NK-92 treated with Interleukin-12 subunit alpha and Interleukin-12 subunit beta, amount 100 ng/mL, for 24 hours (cell line): ENCODE data around the gene C1orf167.
"Not testable (repeated sequence)": the region's sequence is repeated elsewhere in the genome, so short reads cannot be mapped to it uniquely, and the experiment has no call there.

Source experiments
- DNase-seq: peaks from one replicate; lab custom pipeline; 2025; lab: John Stamatoyannopoulos, UW

Gene C1orf167

DNA sequence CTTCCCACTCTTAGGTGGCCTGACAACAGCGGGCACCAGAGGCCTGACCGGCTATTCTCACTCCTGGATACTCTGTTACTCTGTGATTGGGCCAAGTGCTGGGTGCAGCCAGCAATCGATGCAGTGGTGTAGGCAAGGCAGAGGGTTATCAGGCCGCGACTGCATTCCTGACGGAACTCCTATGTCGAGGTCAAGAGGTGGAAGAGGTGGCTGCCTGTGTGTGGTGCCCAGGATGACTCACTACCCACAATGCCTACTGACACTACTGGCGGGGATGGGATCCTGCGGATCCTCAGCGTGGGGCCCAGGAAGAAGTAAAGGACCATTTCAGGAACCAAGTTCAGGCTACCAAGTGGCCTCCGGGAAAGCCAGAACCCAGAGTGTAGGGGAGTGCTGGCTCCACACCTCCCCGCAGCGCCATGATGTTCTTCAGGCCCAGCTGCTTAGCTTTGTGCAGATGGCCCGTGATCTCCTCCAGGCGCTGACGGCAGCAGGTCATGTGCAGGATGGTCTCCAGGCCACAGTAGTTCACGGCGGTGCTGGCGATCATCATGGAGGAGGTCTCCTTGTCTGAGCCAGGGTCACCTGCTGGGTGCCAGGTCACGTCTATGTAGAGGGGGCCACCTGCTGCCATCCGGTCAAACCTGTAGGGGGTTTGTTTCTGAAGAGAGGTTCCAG lies 38.9 kb downstream of the C1orf167 start:
- DNase-seq: no peak

DNA sequence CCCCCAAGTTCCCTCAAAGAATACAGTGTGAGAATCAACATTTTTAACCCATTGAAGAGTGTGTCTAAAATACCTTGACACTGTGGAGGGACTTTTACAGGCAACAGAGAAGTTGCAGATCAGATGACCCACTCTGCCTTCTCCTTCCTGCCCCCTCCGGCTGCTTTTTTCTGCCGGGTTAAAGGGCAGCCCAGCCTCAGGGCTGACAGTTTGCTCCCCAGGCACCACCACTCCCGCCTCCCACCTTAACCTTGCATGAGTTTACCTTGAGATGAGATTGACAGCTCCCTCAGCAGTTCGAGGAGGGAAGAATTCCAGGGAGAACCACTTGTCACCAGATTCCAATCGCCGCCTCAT lies 40.6 kb downstream of the C1orf167 start:
- DNase-seq: no peak

DNA sequence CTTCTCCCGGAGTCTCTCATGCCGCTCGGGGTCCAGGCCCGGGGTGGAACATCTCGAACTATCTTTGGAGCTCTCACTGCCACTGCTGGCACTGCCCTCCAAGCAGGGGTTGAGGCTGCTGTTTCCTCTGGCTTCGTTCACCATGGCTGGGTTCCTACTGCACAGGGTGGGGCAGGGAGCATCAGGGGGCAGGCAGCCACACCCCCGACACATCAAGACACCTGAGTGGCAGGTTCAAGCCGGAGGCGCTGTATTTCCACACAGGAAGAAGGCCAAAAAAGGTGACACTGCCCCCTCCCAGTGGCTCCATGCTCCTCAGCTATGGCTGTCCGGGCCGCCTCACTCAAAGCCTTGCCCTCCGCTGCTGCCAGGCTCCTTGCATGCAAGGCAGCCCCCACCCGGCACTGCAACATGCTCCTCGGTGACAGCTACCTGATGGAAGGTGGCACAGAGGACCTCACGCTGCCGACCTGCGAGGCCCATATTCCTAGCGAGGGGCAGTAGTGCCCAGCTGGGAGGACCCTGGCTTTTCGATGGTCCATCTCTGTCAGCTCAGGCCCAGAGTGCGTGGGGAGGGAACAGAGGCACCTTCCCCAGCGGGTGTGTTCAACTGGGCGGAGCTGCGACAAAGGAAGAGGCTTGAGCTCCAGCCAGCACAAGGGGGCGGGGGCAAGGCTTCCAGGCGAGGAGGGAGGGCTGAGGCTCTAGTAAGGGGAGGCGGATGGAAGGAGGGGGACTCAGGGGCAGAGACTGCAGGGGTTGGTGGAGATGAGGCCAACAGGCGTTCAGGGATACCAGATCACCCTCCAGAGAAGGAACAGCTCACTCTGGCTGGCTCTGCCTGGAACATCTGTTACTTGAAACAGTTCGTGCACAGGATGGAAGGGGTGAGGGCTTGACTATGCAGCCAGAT lies 41.2 kb downstream of the C1orf167 start:
- DNase-seq: peak; percentile 78

DNA sequence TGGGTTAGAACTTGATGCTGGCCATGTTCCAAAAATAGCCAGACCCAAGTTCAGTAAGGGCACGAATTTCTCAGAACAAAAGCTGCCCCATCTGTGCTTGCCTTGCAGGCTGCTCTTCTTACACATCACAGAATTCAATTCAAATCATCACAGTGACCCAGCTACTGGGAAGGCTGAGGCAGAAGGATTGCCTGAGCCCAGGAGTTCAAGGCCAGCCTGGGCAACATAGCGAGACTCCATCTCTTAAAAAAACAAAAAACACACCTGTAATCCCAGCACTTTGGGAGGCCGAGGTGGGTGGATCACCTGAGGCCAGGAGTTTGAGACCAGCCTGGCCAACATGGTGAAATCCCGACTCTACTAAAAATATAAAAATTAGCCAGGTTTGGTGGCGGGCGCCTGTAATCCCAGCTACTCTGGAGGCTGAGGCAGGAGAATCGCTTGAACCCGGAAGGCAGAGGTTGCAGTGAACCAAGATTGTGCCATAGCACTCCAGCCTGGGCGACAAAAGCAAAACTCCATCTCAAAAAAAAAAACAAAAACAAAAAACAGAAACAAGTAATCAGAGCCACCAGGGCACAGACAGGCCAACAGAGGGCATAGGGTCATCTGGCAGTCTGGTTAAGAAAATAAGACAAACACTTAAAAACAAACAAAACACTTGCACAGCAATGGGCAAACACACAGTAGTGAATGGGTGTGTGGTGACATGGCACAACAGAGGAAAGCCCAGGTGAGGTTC lies 42.1 kb downstream of the C1orf167 start:
- DNase-seq: not testable (repeated sequence)

DNA sequence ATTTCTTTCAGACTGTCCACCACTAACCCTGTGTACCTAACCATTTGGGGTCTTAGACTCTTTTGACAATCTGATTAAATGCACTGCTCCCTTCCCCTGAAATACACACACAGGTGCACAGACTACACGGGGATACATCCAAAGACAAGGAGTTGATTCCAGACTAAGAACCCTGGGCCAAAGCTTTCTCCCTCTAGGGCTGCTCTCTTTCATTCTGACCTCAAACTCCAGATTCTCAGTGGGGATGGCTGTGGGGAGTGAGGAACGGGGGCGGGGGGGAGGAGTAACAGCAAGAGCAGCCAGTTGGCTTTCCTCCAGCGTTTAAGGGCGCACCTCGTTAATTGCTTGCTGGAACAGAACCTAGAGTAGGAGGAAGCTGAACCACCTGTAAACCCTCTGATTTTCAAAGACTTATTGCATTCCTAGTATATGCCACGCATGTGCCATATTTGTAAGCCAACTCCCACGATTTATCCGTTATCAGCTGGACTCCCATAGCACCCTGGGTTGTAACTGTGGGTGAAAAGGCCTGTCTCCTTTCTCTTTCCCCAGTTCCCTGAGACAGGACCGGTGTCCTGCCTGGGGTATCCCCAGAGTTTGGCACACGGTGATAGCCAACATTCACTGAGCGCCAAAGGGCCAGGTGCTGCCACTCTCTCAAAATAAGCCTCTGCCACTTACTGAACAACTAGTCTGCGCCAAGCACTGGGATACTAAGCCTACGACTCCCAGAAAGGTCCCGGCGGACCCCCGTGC lies 42.9 kb downstream of the C1orf167 start:
- DNase-seq: no peak

DNA sequence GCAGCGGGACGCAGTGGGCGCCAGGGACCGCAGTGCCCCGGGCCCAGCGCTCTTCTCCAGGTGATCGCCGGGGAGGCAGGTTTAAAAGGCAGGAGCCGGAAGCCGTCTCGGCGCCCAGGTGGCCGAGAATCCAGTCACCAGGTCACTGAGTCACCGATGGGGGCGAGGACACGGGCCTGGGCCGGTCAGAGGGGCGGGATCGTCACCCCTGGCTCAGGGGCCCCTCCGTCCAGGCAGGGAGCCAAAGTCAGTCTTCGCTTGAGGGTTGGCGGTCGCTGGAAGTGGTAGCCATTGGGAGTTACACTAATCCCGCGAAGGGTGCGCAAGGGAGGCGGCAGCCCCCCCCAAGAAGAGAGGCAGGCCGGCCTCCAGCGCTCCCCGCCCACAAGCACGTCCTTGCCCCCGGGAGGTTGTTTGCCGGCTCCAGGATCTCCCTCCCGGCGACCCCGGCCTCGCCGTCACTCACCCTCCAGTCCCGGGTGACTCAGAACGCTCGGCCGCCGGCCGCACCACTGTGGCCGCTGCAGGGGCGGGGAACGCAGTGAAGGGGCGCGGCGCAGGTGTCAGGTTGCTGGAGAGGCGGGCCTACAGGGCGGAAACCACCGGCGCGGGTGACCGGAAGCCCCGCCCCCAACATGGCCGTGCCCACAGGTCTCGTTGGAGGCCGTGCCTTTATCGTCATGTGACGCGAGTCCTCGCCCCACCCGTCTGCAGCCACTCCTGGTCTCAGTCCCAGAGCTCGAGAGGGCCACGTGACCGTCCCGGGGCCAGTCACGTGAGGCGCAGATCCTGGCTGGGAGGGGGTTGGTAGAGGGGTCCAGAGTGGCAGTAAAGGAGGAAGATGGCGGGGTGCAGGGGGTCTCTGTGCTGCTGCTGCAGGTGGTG lies 43.7 kb downstream of the C1orf167 start, which contains the start of the genes CLCN6 and MTHFR:
Gene CLCN6 (plus strand): TSS at position 770 of the 885 bp plus-strand sequence. CDS start 72 bp downstream, at position 842.
Gene MTHFR (minus strand): TSS at position 543 of the 885 bp plus-strand sequence. CDS start 2,848 bp downstream, outside the sequence.
- DNase-seq: peak; percentile 99

DNA sequence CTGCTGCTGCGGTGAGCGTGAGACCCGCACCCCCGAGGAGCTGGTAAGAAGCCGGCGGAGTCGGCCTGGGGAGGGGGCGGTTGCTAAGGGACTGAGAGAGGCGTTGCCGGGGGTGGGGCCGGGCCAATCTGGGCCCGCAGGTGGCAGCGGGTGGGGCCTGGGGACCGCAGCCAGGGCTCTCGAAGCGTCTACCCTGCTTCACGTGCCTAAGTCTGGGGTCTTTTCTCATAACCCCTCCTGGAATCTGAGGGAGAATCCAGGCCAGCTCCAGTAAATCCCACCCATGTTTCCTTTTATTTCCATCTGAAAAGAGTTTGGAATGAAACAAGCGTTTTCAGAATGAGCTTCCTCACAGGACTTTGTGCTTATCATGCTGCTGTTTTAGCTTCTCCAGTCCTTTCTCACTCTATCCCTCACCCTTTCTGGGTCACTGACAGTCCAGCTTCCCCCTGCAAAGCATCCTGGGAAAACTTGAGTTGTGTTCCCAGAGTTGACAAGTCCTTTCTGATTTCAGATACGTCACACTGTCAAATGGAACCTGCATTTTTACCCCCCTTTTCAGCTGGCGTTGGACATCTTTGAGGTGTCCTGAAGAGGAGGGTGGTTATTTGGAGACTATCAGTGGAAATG lies 44.4 kb downstream of the C1orf167 start:
- peak; percentile 91 for DNase-seq

DNA sequence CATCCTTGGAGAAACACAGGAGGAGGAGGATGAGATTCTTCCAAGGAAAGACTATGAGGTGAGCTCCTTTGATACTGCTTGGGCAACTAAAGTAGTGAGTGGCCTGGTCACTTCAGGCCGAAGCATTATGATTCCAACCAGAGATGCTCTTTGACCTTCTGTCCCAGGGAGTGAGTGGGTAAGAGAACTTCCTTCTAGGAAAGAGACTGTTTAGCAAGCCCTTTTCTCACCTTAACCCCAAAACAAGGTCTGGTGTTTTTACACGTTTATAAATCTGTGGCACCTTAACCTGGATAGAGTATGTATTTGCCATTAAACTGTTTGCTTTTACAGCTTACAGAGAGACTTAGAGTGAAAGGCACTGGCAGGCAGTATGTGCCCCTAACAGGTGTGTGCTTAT lies 45.1 kb downstream of the C1orf167 start:
- DNase-seq: no peak

DNA sequence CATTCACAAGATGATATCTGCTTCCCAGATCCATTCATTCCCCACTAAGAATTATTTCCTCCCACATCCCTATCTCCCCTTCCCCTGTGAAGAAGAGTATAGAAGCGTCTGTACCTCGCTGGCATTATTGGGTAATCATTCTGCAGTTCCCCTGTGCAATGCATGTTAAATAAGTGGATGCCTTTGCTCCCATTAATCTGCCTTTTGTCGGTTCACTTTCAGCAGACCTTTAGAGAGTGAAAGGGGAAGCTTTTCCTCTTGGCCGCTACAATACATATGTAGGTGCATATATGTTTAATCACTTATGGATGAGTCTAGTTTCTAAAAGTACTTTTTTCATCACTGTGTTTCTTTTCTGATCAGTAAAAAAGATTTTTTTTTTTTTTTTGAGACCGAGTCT lies 51.0 kb downstream of the C1orf167 start:
- DNase-seq: no peak

DNA sequence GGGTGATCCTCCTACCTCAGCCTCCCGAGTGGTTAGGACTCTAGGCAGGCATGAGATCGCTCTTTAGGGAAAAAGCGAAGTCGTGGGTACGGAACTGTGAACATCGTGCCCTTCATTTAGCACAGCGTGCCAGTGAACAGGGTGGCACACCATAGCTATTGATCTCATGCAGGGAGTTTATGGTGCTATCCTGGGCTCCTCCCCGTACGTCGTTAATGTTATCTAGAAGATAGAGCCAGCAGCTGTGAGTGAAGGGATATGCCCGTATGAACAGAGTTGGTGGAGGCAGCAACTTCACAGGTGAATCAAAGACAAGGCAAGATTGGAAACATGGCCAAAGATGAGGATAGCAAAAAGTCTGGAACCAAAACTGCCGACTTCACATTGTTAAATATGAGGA lies 55.2 kb downstream of the C1orf167 start:
- no peak for DNase-seq

DNA sequence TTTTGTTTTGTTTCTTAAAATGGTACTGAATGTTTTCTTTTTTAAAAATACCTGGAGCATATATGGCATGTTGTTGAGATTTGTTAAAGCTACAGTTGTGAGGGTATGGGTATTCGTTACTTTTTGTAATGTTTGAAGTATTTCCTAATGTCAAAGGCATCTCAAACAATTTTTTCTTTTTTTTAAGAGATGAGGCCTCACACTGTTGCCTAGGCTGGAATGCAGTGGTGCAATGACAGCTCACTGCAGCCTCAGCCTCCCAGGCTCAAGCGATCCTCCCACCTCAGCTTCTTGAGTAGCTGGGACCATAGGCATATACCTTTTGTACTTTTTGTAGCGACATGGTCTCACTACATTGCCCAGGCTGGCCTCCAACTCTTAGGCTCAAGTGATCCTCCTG lies 60.1 kb downstream of the C1orf167 start:
- DNase-seq: no peak

DNA sequence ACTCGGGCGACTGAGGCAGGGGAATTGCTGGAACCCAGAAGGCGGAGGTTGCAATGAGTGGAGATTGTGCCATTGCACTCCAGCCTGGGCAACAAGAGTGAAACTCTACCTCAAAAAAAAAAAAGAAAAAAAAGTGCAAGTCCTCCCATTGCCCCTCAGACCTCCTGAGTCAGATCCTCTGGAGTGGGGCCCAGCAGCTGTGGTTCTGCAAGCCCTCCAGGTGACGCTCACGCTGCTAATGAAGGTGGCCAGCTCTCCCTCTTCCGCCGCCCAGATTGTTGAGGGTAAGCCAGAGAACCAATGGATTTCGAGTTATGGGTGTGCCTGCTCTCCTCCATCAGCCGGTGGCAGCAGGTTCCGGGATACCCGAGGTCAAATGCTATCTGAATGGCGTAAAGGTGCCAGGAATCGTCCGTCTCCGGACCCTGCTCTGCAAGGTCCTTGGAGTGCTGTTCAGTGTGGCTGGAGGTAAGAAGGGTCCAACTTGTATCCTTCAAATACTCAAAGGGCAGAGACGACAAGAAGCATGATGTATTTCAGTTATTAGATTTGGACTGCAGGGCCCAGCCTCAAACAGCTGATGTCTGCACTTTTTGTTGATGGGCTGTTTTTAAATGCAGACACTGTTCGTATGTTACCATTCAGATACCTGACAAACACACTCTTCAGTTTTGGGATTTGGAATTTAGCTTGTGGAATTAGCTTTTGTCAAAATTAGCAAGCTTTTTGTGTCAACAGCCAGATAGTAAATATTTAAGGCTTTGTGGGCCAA lies 61.6 kb downstream of the C1orf167 start:
- DNase-seq: no peak

DNA sequence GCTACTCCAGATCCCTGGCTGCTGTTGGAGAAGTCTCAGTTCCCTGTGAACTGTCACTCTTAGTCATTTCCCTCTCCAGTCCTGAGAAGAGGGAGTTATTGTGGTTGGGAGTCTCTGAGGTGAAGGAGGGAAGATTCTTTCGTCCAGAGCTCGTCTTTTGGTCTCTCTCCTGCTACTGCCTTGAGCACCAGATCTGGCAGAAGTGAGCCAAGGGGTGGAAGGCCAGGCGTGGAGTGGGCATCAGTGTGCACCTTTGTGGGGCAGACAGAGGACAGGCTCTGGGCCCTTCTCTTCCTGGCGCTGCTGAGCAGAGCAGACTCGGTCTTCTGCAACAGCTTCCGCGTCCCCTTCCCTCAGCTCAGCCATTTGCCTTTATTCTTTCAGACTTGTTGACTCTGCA lies 63.1 kb downstream of the C1orf167 start:
- DNase-seq: no peak

DNA sequence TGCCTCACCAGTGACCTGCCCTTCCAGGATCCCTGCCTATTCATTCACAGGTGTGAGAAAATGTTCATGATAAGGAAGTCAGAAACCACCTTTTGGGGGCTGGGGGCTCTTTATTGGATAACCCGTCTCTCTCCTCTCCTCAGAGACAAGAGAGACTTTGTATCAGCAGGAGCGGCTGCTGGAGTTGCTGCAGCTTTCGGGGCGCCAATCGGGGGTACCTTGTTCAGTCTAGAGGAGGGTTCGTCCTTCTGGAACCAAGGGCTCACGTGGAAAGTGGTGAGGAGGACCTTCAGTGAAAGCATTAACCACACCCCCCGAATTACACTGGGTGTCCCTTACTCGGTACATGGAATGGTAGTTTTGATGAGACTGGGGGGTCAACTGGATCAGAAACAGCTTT lies 65.0 kb downstream of the C1orf167 start:
- no peak for DNase-seq

DNA sequence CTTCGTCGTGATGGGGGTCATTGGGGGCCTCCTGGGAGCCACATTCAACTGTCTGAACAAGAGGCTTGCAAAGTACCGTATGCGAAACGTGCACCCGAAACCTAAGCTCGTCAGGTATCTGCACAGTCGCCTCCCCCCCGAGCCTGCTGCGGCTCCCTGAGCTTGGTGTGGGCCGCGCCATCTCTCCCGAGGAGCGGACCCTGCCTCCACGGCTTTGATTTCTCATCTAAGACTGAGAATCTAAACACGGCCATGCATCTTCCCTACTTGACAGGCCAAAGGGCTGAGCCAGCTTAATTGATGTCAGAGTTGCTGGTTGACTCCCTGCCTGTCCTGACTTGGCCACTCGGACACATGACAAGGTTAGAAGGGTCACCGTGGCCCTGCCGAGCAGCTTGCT lies 66.5 kb downstream of the C1orf167 start:
- DNase-seq: no peak

DNA sequence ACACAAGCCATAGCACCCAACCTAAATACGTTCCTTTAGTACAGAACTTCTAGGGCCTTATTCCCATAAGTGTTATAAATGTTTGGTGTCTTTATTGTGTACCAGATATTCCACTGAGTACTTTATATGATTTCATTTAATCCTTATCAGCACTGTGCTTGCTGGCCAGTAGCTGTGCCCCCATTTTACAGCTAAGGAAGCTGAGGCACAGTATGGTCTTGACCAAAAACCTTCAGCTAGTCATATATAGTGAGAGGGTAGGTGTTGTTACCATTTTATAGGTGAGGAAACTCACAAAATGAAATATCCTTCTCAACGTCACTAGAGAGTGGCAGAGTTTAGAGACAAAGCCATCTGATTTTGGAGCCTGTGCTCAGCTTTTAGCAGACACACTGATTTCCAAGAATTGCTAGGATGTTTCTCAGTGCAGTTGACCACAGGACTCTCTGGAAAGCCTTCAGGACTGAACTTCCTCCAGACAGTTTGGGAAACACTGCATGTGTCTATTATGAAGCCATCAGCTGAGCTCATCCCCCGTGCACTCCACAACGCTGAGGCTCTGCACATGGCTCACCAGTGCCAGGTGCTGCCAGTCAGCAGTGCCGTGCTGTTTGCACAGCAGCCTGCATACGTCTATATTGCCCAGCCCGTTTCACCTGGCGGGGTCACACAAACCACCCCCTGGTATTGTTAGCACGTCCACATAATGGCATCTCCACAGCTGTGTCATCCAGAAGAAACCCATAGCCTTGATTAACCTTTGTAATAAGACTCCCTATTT lies 70.1 kb downstream of the C1orf167 start:
- DNase-seq: no peak

DNA sequence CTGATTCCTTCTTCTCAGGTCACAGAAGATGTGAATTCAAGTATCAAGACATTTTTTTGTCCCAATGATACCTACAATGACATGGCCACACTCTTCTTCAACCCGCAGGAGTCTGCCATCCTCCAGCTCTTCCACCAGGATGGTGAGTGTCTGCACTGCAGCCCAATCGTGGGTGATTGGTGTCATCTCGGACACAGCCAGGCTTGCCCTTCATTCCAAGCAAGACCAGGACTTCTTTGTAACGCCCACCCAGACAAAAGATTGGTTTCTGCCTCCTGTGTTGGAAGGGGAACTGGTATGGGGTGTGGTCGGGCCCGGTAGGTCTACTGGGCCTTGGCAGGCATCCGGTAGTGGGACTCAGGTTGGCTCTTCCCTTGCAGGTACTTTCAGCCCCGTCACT lies 71.5 kb downstream of the C1orf167 start:
- no peak for DNase-seq

DNA sequence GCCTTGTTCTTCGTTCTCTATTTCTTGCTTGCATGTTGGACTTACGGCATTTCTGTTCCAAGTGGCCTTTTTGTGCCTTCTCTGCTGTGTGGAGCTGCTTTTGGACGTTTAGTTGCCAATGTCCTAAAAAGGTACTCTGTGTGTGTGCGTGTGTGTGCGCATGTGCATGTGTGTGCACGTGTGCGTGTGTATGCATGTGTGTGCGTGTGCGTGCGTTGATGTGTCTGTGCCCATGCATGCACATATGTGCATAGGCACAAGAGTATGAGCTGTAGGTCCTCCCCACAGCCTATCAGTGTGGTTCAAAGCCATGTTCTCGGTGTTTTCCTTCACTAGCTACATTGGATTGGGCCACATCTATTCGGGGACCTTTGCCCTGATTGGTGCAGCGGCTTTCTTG lies 71.9 kb downstream of the C1orf167 start:
- no peak for DNase-seq
